Stimulated activated CD8-positive, alpha-beta memory T cell treated with anti-CD3 and anti-CD28 coated beads, Interleukin-7, amount 100 ng/mL, for 1 hour (primary cell): ENCODE measurements around the gene BSN.
"Not testable (repeated sequence)": the region's sequence is repeated elsewhere in the genome, so short reads cannot be mapped to it uniquely, and the experiment has no call there.

Source experiments
- DNase-seq, 2 donors: peaks; one replicate each; pipeline ENCODE4 v3.0.0-alpha.2; 2020; ENCODE audit warnings: low read depth in 2 of 2

The BSN gene

DNA sequence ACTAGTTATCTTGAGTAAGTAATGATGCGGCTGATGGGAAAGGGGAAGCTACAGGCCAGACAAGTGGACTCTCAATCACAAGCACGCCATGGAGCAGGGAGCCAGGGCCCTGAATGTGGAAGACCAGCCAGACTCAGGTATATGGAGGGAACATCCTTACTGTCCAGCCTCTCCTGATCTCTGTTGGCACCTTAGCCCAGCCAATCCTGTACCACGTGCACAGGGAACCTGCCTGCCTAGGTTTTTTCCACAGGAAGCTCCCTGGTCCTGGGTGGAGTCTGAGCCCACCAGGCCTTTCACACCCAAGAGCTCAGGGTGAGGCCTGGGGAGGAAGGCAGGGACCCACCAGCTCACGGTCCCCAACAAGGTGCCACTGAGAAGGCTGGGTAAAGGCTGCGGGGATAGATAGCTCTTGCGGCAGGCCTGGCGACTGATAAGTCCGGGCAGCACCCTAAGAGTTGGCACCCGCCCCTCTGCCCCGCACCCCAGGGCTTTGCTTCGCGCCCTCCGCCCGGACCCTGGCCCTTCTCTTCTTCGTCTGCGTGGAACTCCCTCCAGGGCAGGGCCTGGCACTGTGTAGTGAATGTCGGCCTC lies 118.9 kb downstream of the BSN start:
- no peak for DNase-seq

DNA sequence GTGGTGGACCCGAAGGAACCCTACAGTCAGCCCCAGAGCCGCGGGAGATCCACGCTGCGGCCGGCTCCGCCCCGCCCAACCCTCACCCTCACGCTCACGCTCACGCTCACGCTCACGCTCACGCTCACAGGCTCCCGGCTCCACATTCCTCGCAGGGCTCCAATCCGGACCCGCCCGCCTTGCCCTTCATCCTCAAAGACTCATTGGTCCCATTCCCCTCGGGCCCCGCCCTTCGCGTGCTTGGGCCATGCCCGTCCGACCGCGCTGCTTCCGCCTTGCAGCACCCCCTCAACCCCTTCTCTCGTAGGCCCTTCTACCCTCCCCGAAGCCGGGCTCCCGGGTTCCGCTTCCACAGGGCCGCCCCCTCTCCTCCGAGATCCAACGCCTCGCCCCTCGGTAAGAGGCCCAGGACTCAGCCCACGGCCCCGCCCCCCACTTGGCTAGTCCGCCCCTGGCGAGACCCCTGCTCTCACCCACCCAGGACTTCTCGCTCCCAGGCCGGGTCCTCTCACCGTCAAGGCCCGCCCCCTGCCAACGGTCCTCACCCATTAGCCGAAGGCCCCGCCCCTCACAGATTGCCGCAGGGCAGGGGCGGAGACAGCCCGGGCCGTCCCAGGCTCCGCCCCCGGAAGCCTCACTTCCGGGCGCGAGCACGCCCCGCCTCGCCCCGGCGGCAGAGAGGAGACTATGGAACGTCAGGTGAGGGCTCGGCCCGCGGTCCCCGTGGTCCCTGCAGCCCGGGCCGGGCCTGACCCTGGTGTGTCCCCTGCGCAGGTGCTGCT lies 119.6 kb downstream of the BSN start, which contains the start of gene APEH:
Gene APEH (plus strand): TSS at position 637 of the 782 bp plus-strand sequence. CDS start 51 bp downstream, at position 688.
- peak; percentile 89 to 90 for DNase-seq

DNA sequence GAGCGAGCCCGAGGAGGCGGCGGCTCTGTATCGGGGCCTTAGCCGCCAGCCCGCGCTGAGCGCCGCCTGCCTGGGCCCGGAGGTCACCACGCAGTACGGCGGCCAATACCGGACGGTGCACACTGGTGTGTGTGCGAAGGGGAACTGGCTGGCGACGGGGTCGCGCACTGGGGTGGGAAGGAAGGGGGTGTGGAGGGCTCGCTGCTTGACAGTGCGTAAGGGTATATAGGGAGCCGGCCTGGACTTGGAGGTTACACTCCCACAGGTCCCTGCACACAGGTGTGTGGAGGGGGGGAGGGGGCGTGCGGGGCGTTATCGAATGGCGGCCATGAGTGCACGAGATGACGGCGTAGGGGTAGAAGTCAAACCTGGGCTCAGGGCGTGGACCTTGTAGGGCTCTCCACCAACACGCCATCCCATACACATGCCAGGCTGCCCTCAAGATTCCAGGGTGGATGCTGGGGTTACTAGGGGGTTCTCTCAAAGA lies 120.3 kb downstream of the BSN start:
- DNase-seq = no peak

DNA sequence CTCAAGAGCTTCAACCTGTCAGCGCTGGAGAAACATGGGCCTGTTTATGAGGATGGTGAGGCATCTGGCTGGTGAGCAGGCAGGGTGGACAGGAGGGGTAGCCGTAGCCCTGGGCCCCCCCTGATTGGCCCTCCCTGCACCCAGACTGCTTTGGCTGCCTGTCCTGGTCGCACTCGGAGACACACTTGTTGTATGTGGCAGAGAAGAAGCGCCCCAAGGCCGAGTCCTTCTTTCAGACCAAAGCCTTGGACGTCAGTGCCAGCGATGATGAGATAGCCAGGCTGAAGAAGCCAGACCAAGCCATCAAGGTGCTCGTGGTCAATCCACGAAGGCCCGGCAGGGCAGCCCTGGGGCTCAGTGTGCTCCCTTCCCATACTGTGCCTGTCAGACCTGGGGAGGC lies 121.6 kb downstream of the BSN start:
- no peak for DNase-seq

DNA sequence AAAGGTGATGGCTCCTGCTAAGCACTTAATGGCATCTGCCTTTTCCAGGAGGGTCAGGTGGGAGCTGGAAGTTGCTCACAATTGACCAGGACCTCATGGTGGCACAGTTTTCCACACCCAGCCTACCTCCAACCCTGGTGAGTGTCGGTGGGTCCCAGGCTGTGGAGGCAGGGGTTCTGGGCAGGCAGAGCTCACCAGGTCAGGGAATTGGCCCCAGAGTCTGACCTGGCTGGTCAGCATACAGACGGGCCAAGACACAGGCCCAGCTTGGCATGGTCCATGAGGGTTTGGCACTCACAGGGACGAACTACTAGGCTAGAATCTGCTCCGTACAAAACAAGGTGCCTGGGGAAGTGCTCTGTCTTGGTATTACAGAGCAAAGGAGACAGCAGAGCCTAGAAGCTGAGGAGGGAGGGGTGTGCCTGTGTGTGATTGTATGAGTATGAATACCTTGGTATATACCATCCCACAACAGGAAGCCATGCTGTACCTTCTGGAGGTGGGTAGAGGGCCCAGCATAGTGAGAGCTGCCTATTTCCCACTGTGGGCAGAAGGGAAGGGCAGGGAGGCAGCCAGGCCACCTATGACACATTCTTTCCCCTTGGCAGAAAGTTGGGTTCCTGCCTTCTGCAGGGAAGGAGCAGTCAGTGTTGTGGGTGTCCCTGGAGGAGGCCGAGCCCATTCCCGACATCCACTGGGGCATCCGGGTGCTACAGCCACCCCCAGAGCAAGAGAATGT lies 126.4 kb downstream of the BSN start:
- DNase-seq = no peak

DNA sequence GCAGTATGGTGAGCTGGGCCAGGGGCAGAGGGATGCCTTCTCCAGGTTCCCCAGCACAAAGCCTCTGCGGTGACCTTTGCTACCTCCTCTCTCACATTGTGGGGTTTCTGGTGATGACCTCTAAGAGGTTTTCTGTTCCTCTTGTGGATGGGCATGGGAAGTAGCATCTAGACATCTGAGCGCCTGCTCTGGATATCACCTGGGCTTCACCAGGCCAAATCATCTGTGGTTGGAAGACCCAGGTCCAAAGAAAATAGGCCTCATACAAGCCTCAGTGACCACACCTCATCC lies 126.9 kb downstream of the BSN start:
- DNase-seq = no peak

DNA sequence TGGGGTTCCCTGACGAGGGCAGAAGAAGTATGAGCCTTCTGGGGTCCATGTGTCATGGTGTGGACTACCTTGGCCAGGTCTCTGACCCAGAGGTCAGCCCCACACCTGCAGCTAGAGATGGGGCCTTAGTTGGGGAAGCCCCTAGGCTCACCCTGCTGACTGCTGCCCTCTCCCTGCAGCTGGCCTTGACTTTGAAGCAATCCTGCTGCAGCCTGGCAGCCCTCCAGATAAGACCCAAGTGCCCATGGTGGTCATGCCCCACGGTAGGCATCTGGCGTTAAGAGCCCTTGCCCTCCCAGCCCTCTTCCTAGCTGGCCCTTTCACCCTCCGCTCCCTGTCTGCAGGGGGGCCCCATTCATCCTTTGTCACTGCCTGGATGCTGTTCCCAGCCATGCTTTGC lies 127.3 kb downstream of the BSN start:
- DNase-seq = no peak

DNA sequence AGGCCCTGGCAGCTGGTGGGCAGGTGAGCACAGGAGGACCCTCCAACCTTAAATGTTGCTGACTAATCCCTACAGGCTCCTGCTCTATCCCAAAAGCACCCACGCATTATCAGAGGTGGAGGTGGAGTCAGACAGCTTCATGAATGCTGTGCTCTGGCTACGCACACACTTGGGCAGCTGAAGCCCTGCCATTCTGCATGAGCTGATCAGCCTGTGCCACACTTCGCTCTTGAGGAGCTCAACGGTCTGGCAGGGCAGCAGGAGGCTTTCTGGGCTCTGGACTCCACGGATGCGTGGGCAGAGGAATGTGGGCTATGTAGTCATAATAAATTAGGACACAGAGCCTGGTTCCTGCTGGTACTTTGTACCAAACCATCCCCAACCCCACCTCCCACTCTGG lies 128.9 kb downstream of the BSN start:
- no peak for DNase-seq

DNA sequence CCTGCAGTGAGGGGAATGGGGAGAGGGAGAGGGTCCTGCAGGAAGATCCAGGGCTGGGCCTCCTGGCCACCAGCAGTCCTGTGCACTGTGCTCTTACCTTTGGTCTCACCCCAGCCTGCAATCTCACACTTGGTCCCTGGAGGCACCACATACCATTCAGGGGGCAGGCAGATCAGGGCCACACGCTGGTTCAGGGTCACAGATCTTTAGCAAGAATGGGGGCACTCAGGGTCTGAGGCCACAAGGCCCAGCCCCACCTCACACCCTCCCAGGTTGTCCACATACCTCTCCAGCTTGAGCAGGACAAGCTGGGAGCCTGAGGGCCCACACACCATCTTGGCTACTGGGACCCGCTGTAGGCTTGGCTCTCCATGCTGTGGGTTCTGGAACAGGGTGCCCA lies 130.2 kb downstream of the BSN start:
- DNase-seq = not testable (repeated sequence)

DNA sequence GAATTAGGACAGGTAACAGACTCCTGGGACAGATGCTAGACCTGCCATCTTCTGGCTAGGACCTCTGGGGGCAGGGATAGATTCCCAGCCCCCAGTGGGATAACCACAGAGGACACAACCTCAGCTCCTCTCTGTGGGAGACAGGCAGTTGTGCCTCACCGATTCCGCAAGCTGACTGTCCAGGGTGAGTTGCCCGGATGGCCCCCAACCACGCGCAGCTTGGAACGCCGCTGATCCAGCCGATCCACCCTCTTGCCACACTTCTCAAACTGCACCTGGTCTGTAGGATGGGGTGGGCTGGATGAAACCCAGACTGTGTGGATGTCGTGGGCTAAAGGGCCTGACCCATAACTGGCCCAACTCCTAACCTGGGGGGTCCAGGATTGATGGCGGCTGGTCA lies 130.8 kb downstream of the BSN start:
- DNase-seq = not testable (repeated sequence)

DNA sequence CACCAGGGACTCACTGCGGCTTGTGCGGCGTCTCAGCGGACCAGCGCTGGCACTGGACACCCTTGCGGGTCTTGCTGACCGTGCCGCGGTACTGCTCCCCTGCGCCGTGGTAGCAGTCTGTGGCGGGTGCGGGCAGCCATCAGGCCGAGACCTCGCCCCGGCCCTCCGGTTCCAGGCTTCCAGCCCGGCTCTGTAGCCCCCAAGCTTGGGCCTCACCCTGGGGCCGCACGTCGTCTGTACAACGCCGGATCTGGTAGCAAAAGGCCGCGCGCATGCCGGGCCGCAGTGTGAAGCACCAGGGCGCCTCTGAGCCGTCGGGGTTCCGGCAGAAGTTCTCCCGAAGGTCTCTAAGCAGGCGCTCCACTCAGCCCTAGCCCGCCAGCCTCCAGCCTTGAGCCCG lies 131.6 kb downstream of the BSN start:
- DNase-seq = not testable (repeated sequence)

DNA sequence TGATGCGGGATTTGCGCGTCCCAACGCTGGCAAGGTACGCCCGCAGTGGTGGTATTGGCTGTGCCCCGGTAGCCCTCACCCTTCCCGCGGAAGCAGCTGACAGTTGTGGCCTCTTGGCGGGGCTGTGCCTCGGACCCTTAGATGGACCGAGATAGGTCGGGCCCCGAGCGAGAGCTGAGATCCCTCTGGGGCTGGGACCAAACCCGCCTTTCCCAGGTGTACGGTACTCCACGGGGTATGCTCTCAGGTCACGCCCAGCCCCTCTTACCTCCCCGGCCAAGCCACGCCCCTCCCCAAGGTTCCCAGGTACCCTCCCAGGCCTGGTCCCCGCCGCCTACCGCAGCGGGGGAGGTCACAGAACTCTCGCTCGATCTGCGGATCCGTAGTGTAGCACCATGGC lies 132.1 kb downstream of the BSN start:
- DNase-seq = not testable (repeated sequence)

DNA sequence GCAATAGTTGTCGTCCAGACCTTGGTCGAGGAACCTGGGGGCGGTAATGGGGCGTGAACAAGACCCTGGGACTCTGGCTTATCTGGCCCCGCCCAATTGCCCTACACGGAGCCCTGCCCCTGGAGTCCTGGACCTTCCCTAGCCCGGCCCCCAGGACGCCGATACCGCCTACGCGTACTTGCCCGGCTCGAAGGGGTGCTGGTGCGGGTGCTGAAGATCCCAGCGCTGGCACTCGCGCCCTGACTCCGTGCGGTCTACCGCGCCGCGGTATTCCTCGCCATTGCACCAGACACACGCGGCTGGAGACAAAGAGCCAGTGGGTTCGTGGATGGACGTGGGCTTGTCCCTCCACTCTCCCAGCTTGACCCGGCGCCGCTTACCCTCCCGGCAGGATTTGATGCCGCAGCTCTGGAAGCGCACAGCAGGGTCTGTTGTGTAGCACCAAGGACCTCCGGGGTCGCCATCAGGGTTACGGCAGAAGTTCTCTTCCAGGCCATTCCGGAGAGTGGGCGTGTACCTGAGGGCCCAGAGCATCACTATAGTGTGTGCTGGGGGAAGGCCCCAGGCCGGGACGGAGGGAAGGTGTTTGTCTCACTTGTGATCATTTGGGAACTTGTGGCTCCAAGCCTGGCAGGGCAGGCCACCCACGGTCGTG lies 132.6 kb downstream of the BSN start:
- not testable (repeated sequence) for DNase-seq

DNA sequence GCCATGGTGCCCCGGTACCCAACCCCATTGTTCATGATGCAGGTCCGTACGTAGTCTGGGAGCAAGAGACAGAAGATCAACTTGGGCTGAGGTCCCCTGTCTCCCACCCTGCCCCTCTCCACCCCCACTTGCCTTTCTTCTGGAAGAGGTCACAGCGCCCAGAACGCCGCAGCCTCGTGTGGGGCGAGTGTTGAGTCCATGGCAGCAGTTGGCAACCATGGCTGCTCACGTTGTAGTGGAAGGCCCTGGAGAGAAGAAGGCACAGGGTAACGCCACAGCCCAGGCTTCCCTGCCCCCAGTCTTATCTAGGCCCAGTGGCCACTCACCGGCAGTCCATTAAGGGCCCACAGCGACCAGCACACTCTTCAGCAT lies 133.1 kb downstream of the BSN start:
- not testable (repeated sequence) for DNase-seq

DNA sequence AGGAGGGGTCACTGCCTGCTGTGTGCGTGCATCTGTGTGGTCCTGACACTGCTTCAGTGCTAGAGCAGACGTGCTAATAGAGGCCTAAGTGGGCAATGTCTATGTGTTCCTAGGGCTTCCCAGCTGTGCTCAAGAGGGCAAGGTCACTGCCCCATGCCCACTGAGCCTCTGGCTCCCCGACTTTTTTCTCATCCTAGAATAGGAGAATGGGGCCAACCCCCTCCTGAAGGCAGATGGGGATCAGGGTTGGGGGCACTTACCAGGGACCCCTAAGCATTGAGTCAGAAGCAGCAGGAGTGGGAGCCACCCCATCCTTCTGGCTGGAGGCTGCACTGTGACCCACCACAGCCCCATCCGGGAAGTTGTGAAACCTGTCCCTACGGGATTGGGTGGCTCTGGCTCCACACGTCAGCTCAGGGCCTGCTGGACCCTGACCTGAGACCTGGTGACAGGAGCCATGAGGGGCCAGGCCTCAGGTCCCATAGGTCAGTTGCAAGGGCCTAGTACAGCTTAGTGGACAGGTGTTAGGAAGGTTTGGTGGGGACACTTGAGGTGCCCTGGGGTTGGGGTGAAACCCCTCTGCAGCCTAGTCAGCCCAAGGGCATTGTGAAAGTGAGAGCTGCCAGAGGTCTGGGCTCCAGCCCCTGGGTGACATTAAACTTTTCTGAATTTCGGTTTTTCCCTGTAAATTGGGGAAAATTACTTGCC lies 134.2 kb downstream of the BSN start:
- DNase-seq = not testable (repeated sequence)

DNA sequence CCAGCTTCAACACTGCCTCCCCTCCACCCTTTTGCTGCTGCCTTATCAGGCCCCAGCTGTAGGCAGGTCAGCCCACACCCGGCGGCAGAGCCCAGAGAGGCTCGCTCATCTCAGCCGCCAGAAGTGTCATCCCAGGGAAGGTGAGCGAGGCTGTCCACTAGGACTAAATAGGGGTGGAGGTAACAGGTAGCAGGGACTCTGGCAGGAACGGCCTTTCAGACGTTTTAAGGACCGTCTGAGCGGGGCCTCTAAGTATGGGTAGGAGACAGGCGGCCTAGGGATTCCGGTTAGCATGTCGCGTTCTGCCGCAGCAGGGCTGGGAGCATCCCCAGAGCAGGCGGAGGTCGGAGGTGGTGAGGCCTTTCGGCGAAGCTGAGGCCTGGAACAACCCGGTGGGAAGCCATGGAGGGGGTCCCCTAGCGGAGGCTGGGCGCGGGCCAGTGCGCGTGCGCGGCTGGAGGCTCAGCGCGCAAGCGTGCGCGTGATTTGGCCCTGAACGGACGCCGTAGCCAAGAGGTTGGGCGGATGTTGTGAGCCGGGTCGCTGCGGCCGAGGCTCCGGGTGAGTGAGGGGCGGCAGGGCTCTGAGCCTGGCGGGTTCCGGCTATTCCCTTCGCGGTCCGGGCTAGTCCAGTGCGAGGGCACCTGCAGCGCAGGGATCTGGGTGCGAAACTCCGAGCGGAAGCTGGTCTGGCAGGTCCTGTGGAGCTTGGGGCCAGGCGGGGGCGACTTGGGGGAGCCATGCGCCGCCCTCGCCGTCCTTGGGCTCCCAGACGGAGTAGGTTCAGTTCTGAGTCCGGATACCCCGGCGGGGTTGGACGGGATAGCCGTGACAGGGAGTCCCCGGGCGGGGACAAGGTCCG lies 135.0 kb downstream of the BSN start, which contains the start of the genes MST1 and RNF123:
Gene MST1 (minus strand): TSS at position 429 of the 862 bp plus-strand sequence. CDS start 783 bp downstream, outside the sequence.
Gene RNF123 (plus strand): TSS at position 512 of the 862 bp plus-strand sequence. CDS start 1,609 bp downstream, outside the sequence.
- peak; percentile 80 to 84 for DNase-seq

DNA sequence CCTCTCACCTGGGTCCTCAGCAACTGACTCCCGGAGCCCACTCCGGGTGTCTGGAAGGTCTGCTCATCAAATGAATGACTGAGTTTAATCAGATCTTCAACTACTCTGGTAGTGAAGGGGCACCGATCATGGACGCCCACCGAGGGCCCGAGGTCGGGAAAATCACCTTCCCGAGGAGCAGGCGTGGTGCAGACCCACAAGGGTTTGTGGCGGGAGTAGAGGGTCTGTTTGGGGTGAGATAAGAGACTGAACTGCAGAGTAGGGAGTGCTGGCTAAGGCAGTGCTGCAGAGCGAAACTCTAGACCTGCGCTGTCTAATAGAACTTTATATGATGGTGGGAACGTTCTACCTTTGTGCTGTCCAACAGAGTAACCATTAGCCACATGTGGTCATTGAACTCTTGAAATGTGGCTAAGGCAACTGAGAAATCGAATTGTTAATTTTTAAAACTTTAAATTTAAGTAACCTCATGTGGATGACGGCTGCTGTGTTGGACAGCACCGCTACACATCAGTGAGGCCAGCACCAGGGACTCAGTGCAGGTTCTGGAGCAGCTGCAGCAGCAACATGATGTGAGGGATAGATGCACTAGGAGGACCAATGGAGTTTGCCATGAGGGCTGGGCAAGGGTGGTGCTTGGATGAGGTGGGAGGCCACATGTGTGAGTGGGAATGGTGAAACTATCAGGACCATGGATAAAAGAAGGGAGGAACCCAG lies 135.8 kb downstream of the BSN start:
- DNase-seq = not testable (repeated sequence)

DNA sequence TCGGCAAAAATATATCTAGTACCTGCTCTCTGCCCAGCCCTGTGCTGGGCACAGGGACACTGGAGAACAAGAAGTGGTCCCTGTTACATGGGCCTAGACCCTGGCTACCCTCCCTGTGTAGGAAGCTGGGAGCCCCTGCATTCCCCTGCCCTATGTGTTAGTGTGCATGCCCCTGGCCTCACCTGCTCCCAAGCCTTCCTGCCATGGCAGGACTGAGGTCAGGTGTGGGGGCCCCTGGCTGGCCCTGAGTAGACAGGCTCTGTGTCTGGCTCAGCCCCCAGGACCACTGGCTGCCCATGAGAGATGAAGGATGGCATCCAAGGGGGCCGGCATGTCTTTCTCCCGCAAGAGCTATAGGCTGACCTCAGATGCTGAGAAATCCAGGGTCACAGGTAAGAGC lies 136.6 kb downstream of the BSN start:
- not testable (repeated sequence) for DNase-seq

DNA sequence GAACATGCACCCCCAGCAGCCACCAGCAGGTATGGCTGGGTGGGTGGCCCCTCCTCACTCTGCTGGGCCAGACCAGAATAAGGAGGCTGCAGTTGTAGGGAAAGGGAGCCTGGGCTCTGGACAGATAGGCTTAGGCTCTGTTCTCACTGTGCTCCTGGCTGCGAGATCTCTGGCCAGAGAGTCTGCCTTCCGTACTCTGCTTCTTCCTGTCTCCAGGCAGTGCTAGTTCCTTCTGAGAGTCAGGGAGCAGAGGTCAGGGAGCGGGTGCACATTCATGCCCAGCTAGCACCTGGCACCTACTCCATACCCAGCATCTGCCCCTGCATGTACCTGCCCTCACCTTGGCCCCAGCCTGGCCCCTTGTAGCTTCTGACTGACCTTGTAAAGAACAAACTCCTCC lies 137.2 kb downstream of the BSN start:
- DNase-seq = not testable (repeated sequence)
